Germinal center (tissue), 1 donor: ENCODE measurements around the gene ARHGEF28.

ENCODE experiments used
- DNase-seq: peaks from one replicate; pipeline ENCODE4 v3.0.0; 2012; ENCODE audit warnings: mixed read lengths, low spot score

ARHGEF28 gene

GRCh38 chr5:73777192-73777591 is 151.2 kb downstream of the ARHGEF28 start:
- DNase-seq = no peak

GRCh38 chr5:73780302-73781080 is 154.5 kb downstream of the ARHGEF28 start:
- no peak for DNase-seq

DNA sequence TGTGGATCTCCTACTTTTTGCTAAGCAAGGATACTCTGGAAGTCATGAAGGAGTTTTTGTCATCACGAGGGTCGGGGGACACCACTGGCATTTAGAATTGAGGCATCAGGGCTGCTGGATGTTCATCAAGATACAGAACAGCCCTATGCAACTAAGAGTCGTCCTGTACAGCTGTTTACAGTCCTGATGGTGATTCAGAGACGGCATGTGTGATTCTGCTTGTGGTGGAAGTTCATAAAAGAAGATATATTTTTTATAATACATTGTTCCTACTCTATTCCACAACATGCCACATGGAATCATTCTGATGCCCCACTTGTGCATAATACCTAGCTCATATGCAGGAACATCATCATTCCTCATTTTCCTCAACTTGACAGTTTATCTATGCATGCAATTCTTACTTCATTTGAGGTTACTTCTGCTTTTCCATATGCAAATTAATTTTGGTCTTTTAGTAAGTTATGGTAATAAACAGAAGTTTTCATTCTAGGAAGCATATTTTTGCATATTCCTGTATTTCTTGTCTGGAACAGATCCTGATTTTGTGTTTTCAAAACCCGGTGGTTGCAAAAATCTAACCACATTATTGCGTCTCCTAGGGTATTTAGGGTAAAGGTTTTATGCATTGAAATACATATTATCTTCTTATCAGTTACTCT is 155.2 kb downstream of the ARHGEF28 start:
- DNase-seq = no peak

DNA sequence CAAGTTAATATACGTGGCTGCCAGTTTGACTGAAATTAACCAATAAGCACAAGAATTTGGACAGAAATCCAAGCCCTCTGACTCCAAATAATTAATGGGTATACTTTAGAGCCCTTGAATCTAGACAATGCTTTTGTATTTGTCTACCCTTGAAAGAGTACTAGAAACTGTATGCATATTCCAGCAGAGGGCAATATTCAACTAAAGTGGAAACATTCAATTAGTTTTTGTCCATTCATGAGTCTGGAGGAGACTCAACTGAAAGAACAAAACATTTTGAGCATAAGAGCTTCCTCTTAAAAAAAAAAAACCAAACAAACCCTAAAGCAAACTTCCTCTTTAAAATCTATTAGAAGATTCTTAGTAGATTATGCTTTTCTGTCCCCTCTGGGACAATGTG is 157.8 kb downstream of the ARHGEF28 start:
- DNase-seq = no peak

GRCh38 chr5:73786043-73786831 is 160.2 kb downstream of the ARHGEF28 start:
- no peak for DNase-seq

GRCh38 chr5:73789851-73790281 is 163.9 kb downstream of the ARHGEF28 start:
- DNase-seq = no peak

GRCh38 chr5:73791389-73791788 is 165.4 kb downstream of the ARHGEF28 start:
- no peak for DNase-seq

- DNase-seq = peak; percentile 24
Observed at GRCh38 chr5:73792687-73793320, 166.8 kb downstream of the ARHGEF28 start.

DNA sequence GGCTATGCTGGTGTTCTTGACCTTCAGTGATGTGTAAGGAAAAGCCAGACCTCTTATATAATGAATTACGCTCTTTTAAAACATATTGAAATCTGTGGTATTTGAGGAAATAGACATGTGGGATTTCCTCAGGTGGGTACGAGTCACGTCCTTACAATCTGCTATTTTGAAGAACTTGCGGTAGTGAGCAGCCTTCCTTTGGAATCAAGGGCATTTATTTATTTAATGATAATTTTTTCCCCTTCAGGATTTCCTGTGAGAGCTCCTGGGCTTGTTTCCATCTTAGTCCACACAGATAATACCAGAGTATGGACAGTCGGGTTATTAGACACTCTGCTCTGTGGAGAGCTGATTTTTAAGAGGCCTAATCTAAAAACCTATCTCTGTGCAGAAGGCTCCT is 167.9 kb downstream of the ARHGEF28 start:
- DNase-seq = no peak

GRCh38 chr5:73796164-73797131 is 170.5 kb downstream of the ARHGEF28 start:
- no peak for DNase-seq

- no peak for DNase-seq
Observed at GRCh38 chr5:73797132-73797510, 171.1 kb downstream of the ARHGEF28 start.

GRCh38 chr5:73799401-73799972 is 173.5 kb downstream of the ARHGEF28 start:
- no peak for DNase-seq

DNA sequence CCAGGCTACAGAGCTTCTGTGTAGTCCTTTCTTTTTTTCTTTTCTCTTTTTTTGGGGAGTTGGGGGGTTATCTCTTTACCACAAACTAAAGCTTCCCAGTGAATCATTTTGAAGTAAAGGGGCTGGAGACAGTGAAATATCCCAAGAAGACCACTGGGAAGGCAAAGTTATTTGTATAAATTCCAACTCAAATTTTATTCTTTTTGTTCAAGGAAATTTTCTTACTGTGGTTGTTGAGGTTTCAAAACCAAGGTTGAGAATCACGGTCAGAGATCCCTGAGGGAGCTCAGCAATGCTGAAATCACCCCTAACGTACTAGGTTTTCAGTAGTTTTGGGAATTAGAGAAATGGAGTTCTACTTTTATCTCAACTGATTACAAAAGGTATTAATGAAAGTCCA is 175.7 kb downstream of the ARHGEF28 start:
- DNase-seq = no peak

DNA sequence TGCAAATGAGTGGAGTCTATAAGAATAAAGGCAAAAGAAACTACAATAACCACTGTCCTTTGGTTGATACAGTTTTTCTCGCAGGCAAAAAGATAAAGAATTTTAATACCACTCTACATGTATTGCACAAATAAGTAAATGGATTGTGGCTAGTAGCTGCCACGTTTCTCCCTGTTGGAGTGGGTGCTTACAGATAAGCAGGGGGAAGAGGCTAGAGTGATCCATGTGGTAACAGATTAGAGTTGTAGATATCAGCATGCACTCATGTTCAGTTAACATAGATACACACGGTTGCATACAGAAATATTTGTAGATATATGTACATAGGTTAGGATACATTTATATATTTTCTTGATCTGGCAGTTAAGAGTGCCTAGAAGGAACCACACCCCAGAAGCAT is 179.5 kb downstream of the ARHGEF28 start:
- DNase-seq = no peak

DNA sequence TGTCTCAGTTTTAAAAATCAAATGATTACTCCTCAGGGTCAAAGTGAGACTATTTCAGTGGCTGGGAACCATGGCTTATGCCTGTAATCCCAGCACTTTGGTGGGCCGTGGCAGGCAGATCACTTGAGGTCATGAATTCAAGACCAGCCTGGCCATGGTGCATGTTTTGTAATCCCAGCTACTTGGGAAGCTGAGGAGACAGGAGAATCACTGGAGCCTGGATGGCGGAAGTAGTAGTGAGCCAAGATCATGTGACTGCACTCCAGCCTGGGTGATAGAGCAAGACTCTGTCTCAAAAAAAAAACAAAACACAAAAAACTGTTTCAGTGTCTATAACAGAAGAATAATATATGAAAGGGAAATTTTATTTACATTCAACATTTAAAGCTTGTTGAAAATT is 182.9 kb downstream of the ARHGEF28 start:
- DNase-seq = no peak

DNA sequence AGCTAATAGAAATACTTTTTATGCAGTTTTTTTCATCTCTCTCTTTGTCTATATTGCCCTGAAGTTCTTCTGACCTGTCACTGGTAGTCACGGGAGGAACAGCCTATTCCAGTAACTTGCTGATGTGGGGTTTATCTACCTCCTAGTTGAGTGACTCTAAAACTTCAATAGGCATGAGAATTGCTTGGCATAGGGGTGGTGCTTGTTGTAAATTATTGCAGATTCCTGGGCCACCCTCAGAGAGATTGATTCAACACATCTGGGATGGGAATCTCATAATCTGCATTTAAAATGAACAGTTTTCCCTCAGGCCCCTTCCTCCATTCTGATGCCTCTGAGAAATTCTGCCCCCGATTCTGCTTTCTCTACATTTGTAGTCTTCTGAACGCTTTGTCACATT is 184.4 kb downstream of the ARHGEF28 start:
- no peak for DNase-seq

DNA sequence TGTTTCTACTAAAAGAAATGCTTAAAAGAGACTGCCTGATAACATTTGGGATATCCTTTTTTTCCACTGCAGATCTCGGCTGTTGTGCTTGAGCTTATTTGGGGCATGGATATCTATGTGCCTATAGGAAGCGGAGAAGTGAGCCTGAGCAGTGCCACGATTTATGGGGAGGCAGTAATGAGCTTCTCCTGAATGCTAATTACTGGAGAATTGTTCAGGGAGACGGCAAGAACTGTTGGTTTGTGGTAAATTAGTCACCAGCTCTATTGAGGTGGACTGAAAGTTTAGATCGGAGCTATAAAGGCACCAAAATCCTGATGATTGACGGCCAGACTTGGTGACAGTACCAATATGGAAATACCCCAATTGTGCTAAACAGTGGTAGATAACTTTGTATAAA is 186.5 kb downstream of the ARHGEF28 start:
- DNase-seq = no peak

GRCh38 chr5:73812962-73813588 is 187.1 kb downstream of the ARHGEF28 start:
- DNase-seq = no peak

DNA sequence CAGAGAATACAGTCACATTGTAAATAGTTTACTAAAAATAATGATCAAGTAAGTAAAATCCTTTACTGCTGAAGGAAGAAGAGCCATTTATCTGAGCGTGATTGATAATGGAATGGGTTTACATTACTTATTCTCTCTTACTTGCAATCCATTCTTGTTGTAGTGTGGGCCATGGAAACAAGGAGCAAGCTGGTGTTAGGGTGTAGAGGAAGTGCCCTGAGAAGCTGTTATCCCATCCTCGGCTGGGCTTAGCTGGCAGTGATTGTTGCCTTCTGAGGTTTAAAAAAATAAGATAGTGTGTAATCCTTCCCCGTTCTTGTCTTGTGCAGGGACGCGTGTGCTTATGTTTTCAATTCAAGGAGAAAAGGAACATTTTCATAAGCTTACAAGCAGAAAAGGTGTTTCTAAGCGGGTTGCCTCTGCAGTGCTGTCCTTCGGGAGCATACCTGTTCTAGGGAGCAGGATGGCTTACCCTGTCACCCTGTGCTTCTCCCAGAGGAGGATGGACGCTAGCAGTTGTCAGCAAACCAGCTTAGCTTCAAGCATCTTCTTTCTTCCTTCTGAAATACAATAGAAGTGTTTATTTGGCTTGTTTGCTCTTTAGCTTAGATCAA is 188.3 kb downstream of the ARHGEF28 start:
- DNase-seq = no peak

- DNase-seq = no peak
Observed at GRCh38 chr5:73815631-73816030, 189.6 kb downstream of the ARHGEF28 start.
